ENCODE measurements around the gene PRR19.

The PRR19 gene

GRCh38 chr19:42290136-42290522, 11.8 kb upstream of the PRR19 start:
- H2BK5ac ChIP-seq (ENCODE audit: low read depth, low read length, poor library complexity, severe bottlenecking), result no peak overlapping the region
- H3K4me2 ChIP-seq (ENCODE audit: low read length, poor library complexity, severe bottlenecking), result no peak overlapping the region
- H3K4ac ChIP-seq (ENCODE audit: low read depth in 1 of 2, low read length in 2 of 2), result no peak overlapping the region
- no peak overlapping the region for H2AK5ac ChIP-seq (ENCODE audit: low read length, severe bottlenecking)
- H3K36me3 ChIP-seq (ENCODE audit: control insufficient read depth in 1 of 2, insufficient read depth in 2 of 2, low read depth in 1 of 2, low read length in 2 of 2), result peaks cover 83 to 95% of the 10 kb centered on the region in 2 experiments
- no peak overlapping the region for H2BK15ac ChIP-seq (ENCODE audit: low read depth, poor library complexity, severe bottlenecking)
- no peak overlapping the region for H2BK120ac ChIP-seq (ENCODE audit: low read depth, low read length)
- no peak overlapping the region for H4K91ac ChIP-seq (ENCODE audit: low read length)
- no peak overlapping the region for H3K4me3 ChIP-seq (ENCODE audit: insufficient read depth in 1 of 2, low read depth in 1 of 2, low read length in 2 of 2)
- no peak overlapping the region for H3K9ac ChIP-seq (ENCODE audit: low read length)
- H2AFZ ChIP-seq (ENCODE audit: low read depth, low read length), result no peak overlapping the region
- 93% methylated on average over 13 of the region's 13 CpGs for WGBS
- no peak overlapping the region for H2BK12ac ChIP-seq (ENCODE audit: low read length in 2 of 2)
- no peak overlapping the region for H3K18ac ChIP-seq (ENCODE audit: low read depth in 1 of 2, low read length in 2 of 2)
- peaks cover 29% of the 10 kb centered on the region for H3K4me1 ChIP-seq (ENCODE audit: control insufficient read depth, insufficient read depth, low read depth, low read length)
- no peaks in the 10 kb centered on the region for H3K9me3 ChIP-seq (ENCODE audit: control insufficient read depth, low read length)
- no peak overlapping the region for H4K8ac ChIP-seq (ENCODE audit: low read length)
- no peak overlapping the region for H3K14ac ChIP-seq (ENCODE audit: low read length in 2 of 2)
- no peaks in the 10 kb centered on the region for H3K27me3 ChIP-seq (ENCODE audit: control insufficient read depth in 1 of 2, insufficient read depth in 1 of 2, low read length in 2 of 2)
- no peak for DNase-seq
- no peak overlapping the region for H3K27ac ChIP-seq (ENCODE audit: low read length, poor library complexity, severe bottlenecking)
- H3K79me1 ChIP-seq (replicated peaks; ENCODE audit: low read length, poor library complexity, severe bottlenecking), result peaks cover 58% of the 10 kb centered on the region
- H3K23ac ChIP-seq (ENCODE audit: low read length in 2 of 2), result no peak overlapping the region

DNA sequence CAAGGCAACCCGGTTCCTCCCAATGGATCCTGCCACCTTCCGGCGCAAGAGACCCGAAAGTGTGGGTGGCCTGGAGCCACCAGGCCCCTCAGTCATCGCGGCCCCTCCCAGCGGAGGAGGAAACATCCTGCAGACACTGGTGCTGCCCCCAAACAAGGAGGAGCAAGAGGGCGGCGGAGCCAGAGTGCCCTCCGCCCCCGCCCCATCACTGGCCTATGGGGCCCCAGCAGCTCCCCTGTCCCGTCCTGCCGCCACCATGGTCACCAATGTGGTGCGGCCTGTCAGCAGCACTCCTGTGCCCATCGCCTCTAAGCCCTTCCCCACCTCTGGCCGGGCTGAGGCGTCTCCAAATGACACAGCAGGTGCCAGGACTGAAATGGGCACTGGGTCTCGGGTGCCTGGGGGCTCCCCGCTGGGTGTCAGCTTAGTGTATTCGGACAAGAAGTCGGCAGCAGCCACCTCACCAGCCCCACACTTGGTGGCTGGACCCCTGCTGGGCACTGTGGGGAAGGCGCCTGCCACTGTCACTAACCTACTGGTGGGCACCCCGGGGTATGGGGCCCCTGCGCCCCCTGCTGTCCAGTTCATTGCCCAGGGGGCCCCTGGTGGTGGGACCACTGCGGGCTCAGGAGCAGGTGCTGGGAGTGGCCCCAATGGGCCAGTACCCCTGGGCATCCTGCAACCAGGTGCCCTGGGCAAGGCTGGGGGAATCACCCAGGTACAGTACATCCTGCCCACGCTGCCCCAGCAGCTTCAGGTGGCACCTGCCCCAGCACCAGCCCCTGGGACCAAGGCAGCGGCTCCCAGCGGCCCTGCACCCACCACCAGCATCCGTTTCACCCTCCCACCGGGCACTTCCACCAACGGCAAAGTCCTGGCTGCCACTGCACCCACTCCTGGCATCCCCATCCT, 11.2 kb upstream of the PRR19 start:
- no peaks in the 10 kb centered on the region for H3K9me3 ChIP-seq (ENCODE audit: control insufficient read depth, low read length)
- peaks cover 90 to 98% of the 10 kb centered on the region in 2 experiments for H3K36me3 ChIP-seq (ENCODE audit: control insufficient read depth in 1 of 2, insufficient read depth in 2 of 2, low read depth in 1 of 2, low read length in 2 of 2)
- H3K27ac ChIP-seq (ENCODE audit: low read length, poor library complexity, severe bottlenecking), result no peak overlapping the region
- no peak overlapping the region for H3K14ac ChIP-seq (ENCODE audit: low read length in 2 of 2)
- H2BK15ac ChIP-seq (ENCODE audit: low read depth, poor library complexity, severe bottlenecking), result no peak overlapping the region
- H3K4me3 ChIP-seq (ENCODE audit: insufficient read depth in 1 of 2, low read depth in 1 of 2, low read length in 2 of 2), result no peak overlapping the region
- H3K9ac ChIP-seq (ENCODE audit: low read length), result no peak overlapping the region
- DNase-seq, result peak; percentile 54
- no peak overlapping the region for H3K23ac ChIP-seq (ENCODE audit: low read length in 2 of 2)
- H2BK120ac ChIP-seq (ENCODE audit: low read depth, low read length), result no peak overlapping the region
- no peak overlapping the region for H2AK5ac ChIP-seq (ENCODE audit: low read length, severe bottlenecking)
- H3K4me1 ChIP-seq (ENCODE audit: control insufficient read depth, insufficient read depth, low read depth, low read length), result peaks cover 23% of the 10 kb centered on the region
- no peak overlapping the region for H3K18ac ChIP-seq (ENCODE audit: low read depth in 1 of 2, low read length in 2 of 2)
- peaks cover 58% of the 10 kb centered on the region for H3K79me1 ChIP-seq (replicated peaks; ENCODE audit: low read length, poor library complexity, severe bottlenecking)
- no peak overlapping the region for H2BK12ac ChIP-seq (ENCODE audit: low read length in 2 of 2)
- no peak overlapping the region for H4K91ac ChIP-seq (ENCODE audit: low read length)
- no peak overlapping the region for H2AFZ ChIP-seq (ENCODE audit: low read depth, low read length)
- H3K4ac ChIP-seq (ENCODE audit: low read depth in 1 of 2, low read length in 2 of 2), result no peak overlapping the region
- no peak overlapping the region for H4K8ac ChIP-seq (ENCODE audit: low read length)
- no peak overlapping the region for H2BK5ac ChIP-seq (ENCODE audit: low read depth, low read length, poor library complexity, severe bottlenecking)
- H3K27me3 ChIP-seq (ENCODE audit: control insufficient read depth in 1 of 2, insufficient read depth in 1 of 2, low read length in 2 of 2), result no peaks in the 10 kb centered on the region
- 92% methylated on average over 31 of the region's 31 CpGs for WGBS
- no peak overlapping the region for H3K4me2 ChIP-seq (ENCODE audit: low read length, poor library complexity, severe bottlenecking)

DNA sequence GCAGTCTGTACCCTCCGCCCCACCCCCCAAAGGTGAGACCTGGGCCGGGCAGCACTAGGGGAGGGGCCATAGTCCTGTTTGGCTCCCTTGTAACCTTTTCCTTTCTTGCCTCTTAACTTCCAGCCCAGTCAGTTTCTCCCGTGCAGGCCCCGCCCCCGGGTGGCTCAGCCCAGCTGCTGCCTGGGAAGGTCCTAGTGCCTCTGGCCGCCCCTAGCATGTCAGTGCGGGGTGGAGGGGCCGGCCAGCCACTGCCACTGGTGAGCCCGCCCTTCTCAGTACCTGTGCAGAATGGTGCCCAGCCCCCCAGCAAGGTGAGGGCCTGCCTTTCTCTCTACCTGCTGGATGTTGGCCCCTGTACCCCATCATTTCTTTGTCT, 10.5 kb upstream of the PRR19 start:
- H2AK5ac ChIP-seq (ENCODE audit: low read length, severe bottlenecking), result no peak overlapping the region
- no peak overlapping the region for H2BK15ac ChIP-seq (ENCODE audit: low read depth, poor library complexity, severe bottlenecking)
- no peak overlapping the region for H3K9ac ChIP-seq (ENCODE audit: low read length)
- H2BK5ac ChIP-seq (ENCODE audit: low read depth, low read length, poor library complexity, severe bottlenecking), result no peak overlapping the region
- no peak overlapping the region for H2BK12ac ChIP-seq (ENCODE audit: low read length in 2 of 2)
- no peak overlapping the region for H3K4me2 ChIP-seq (ENCODE audit: low read length, poor library complexity, severe bottlenecking)
- no peak overlapping the region for H3K4ac ChIP-seq (ENCODE audit: low read depth in 1 of 2, low read length in 2 of 2)
- no peak overlapping the region for H3K14ac ChIP-seq (ENCODE audit: low read length in 2 of 2)
- H3K18ac ChIP-seq (ENCODE audit: low read depth in 1 of 2, low read length in 2 of 2), result no peak overlapping the region
- no peaks in the 10 kb centered on the region for H3K9me3 ChIP-seq (ENCODE audit: control insufficient read depth, low read length)
- H3K4me1 ChIP-seq (ENCODE audit: control insufficient read depth, insufficient read depth, low read depth, low read length), result peaks cover 17% of the 10 kb centered on the region
- H3K23ac ChIP-seq (ENCODE audit: low read length in 2 of 2), result no peak overlapping the region
- no peak overlapping the region for H4K91ac ChIP-seq (ENCODE audit: low read length)
- no peak overlapping the region for H2BK120ac ChIP-seq (ENCODE audit: low read depth, low read length)
- H3K36me3 ChIP-seq (ENCODE audit: control insufficient read depth in 1 of 2, insufficient read depth in 2 of 2, low read depth in 1 of 2, low read length in 2 of 2), result peaks cover 95 to 99% of the 10 kb centered on the region in 2 experiments
- no peak overlapping the region for H3K27ac ChIP-seq (ENCODE audit: low read length, poor library complexity, severe bottlenecking)
- no peak overlapping the region for H2AFZ ChIP-seq (ENCODE audit: low read depth, low read length)
- no peak overlapping the region for H4K8ac ChIP-seq (ENCODE audit: low read length)
- DNase-seq, result no peak
- H3K4me3 ChIP-seq (ENCODE audit: insufficient read depth in 1 of 2, low read depth in 1 of 2, low read length in 2 of 2), result no peak overlapping the region
- peaks cover 52% of the 10 kb centered on the region for H3K79me1 ChIP-seq (replicated peaks; ENCODE audit: low read length, poor library complexity, severe bottlenecking)
- WGBS, result 71% methylated on average over 9 of the region's 9 CpGs
- H3K27me3 ChIP-seq (ENCODE audit: control insufficient read depth in 1 of 2, insufficient read depth in 1 of 2, low read length in 2 of 2), result no peaks in the 10 kb centered on the region

DNA sequence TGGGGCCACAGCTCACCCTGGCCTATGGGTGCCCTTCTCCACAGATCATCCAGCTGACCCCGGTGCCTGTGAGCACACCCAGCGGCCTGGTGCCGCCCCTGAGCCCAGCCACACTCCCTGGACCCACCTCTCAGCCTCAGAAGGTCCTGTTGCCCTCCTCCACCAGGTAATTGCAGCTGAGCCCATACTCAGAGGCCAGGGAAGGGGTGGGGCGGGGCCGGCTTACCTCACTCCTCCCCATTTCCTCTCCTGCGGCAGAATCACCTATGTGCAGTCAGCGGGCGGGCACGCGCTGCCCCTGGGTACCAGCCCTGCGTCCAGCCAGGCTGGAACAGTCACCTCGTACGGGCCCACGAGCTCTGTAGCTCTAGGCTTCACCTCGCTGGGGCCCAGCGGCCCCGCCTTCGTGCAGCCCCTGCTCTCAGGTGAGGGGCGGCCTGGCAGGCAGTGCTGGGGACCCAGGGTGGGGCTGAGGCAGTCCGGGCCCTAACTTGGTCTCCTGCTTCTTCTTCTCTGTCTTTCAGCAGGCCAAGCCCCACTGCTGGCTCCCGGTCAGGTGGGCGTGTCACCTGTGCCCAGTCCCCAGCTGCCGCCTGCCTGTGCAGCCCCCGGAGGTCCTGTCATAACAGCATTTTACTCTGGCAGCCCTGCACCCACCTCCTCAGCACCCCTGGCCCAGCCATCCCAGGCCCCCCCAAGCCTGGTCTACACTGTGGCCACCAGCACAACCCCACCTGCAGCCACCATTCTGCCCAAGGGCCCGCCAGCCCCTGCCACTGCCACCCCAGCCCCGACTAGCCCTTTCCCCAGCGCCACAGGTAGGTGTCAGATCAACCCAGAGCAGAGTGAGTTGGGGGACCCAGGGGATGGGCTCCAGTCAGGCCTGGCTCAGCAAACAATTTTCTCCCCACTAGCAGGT, 9.6 kb upstream of the PRR19 start:
- H3K4ac ChIP-seq (ENCODE audit: low read depth in 1 of 2, low read length in 2 of 2), result no peak overlapping the region
- no peak overlapping the region for H2BK120ac ChIP-seq (ENCODE audit: low read depth, low read length)
- H3K4me2 ChIP-seq (ENCODE audit: low read length, poor library complexity, severe bottlenecking), result no peak overlapping the region
- H3K14ac ChIP-seq (ENCODE audit: low read length in 2 of 2), result no peak overlapping the region
- H3K9me3 ChIP-seq (ENCODE audit: control insufficient read depth, low read length), result no peaks in the 10 kb centered on the region
- no peak overlapping the region for H4K91ac ChIP-seq (ENCODE audit: low read length)
- H3K27me3 ChIP-seq (ENCODE audit: control insufficient read depth in 1 of 2, insufficient read depth in 1 of 2, low read length in 2 of 2), result no peaks in the 10 kb centered on the region
- H3K36me3 ChIP-seq (ENCODE audit: control insufficient read depth in 1 of 2, insufficient read depth in 2 of 2, low read depth in 1 of 2, low read length in 2 of 2), result peaks cover 96 to 99% of the 10 kb centered on the region in 2 experiments
- no peak overlapping the region for H3K9ac ChIP-seq (ENCODE audit: low read length)
- no peak overlapping the region for H2BK15ac ChIP-seq (ENCODE audit: low read depth, poor library complexity, severe bottlenecking)
- no peak overlapping the region for H3K27ac ChIP-seq (ENCODE audit: low read length, poor library complexity, severe bottlenecking)
- no peak overlapping the region for H3K18ac ChIP-seq (ENCODE audit: low read depth in 1 of 2, low read length in 2 of 2)
- 98% methylated on average over 27 of the region's 27 CpGs for WGBS
- H3K4me3 ChIP-seq (ENCODE audit: insufficient read depth in 1 of 2, low read depth in 1 of 2, low read length in 2 of 2), result no peak overlapping the region
- peaks cover 14% of the 10 kb centered on the region for H3K4me1 ChIP-seq (ENCODE audit: control insufficient read depth, insufficient read depth, low read depth, low read length)
- H3K79me1 ChIP-seq (replicated peaks; ENCODE audit: low read length, poor library complexity, severe bottlenecking), result peaks cover 53% of the 10 kb centered on the region
- H2AFZ ChIP-seq (ENCODE audit: low read depth, low read length), result no peak overlapping the region
- H2BK5ac ChIP-seq (ENCODE audit: low read depth, low read length, poor library complexity, severe bottlenecking), result no peak overlapping the region
- H2AK5ac ChIP-seq (ENCODE audit: low read length, severe bottlenecking), result no peak overlapping the region
- H4K8ac ChIP-seq (ENCODE audit: low read length), result no peak overlapping the region
- DNase-seq, result no peak
- no peak overlapping the region for H3K23ac ChIP-seq (ENCODE audit: low read length in 2 of 2)
- no peak overlapping the region for H2BK12ac ChIP-seq (ENCODE audit: low read length in 2 of 2)
